AG04450 (cell line): ENCODE results near the gene CNR2. TPM values are rescaled to one million over a fixed set of nuclear protein-coding genes. Genes with fewer than 3 reads are reported as not detected.

Experiments
- CTCF ChIA-PET: fragments of 300-600, 350-600 bp; formaldehyde crosslinking; extraction: SDS; loops from one replicate; lab custom pipeline; 2022; ENCODE audit warnings: antibody characterized with exemption, inconsistent platforms; lab: Charles Lee
- POLR2A ChIA-PET: fragments of 350-600 bp; formaldehyde crosslinking; extraction: SDS; loops from one replicate; lab custom pipeline; 2021; ENCODE audit warnings: antibody characterized with exemption, inconsistent platforms; lab: Yijun Ruan, JAX
- DNase-seq: peaks from one replicate; pipeline ENCODE4 v3.0.0-alpha.2; 2011; ENCODE audit warnings: low read depth, low spot score
- H3K27ac ChIP-seq: one replicate; pipeline ENCODE4 v1.5.1; 2012; ENCODE audit warnings: low read depth, low read length, control low read depth
- H3K27me3 ChIP-seq: one replicate; pipeline ENCODE4 v1.6.0; 2012; ENCODE audit warnings: low read length; ENCODE audit not compliant: control insufficient read depth, insufficient read depth
- H3K4me3 ChIP-seq: 2 replicates; pipeline ENCODE4 v1.5.1; 2011; ENCODE audit warnings: mild to moderate bottlenecking, low read depth, low read length, control low read depth
- H3K9me3 ChIP-seq: 2 replicates; pipeline ENCODE4 v1.5.1; 2012; ENCODE audit warnings: low read length; ENCODE audit not compliant: control insufficient read depth, insufficient read depth
- polyA plus RNA-seq: library from polyadenylated mRNA; depleted of rRNA; stranded (reverse); fragments of >200 nt; gene quantifications from 2 replicates; pipeline ENCODE4 v1.2.3, GENCODE V29; 2011
- TF ChIP-seq, protein P1 (sequence below): IDR thresholded peaks from 2 replicates; pipeline ENCODE4 v1.5.1; 2011; ENCODE audit warnings: low read depth, low read length, control low read depth, inconsistent platforms

The CNR2 gene
- polyA plus RNA-seq, 1 experiment: not detected

DNA sequence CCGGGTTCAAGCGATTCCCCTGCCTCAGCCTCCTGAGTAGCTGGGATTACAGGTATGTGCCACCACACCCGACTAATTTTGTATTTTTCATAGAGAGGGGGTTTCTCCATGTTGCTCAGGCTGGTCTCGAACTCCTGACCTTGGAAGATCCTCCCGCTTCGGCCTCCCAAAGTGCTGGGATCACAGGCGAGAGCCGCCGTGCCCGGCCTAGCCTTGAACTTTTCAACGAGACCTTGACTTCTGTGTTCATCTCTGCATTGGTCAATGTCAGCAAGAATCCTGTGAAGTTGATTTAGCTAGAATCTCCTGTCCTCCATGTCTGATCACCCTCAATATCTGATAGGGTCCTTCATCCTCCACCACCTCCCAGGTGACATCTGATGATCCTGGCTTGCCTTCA lies 11.4 kb upstream of the CNR2 start:
- peaks cover 12% of the 10 kb centered on the region for H3K27me3 ChIP-seq
- CTCF ChIA-PET: no interaction called here
- H3K4me3 ChIP-seq: no peak overlapping the region
- H3K27ac ChIP-seq: no peak overlapping the region
- H3K9me3 ChIP-seq: no peaks in the 10 kb centered on the region
- TF ChIP-seq, protein P1, sequence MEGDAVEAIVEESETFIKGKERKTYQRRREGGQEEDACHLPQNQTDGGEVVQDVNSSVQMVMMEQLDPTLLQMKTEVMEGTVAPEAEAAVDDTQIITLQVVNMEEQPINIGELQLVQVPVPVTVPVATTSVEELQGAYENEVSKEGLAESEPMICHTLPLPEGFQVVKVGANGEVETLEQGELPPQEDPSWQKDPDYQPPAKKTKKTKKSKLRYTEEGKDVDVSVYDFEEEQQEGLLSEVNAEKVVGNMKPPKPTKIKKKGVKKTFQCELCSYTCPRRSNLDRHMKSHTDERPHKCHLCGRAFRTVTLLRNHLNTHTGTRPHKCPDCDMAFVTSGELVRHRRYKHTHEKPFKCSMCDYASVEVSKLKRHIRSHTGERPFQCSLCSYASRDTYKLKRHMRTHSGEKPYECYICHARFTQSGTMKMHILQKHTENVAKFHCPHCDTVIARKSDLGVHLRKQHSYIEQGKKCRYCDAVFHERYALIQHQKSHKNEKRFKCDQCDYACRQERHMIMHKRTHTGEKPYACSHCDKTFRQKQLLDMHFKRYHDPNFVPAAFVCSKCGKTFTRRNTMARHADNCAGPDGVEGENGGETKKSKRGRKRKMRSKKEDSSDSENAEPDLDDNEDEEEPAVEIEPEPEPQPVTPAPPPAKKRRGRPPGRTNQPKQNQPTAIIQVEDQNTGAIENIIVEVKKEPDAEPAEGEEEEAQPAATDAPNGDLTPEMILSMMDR: no peak
- POLR2A ChIA-PET: interaction anchor here (0.5 kb wide), 1 partner anchor 134 kb away, joined by 3 read pairs; the partner anchor contains the start of gene LYPLA2
- no peak for DNase-seq

DNA sequence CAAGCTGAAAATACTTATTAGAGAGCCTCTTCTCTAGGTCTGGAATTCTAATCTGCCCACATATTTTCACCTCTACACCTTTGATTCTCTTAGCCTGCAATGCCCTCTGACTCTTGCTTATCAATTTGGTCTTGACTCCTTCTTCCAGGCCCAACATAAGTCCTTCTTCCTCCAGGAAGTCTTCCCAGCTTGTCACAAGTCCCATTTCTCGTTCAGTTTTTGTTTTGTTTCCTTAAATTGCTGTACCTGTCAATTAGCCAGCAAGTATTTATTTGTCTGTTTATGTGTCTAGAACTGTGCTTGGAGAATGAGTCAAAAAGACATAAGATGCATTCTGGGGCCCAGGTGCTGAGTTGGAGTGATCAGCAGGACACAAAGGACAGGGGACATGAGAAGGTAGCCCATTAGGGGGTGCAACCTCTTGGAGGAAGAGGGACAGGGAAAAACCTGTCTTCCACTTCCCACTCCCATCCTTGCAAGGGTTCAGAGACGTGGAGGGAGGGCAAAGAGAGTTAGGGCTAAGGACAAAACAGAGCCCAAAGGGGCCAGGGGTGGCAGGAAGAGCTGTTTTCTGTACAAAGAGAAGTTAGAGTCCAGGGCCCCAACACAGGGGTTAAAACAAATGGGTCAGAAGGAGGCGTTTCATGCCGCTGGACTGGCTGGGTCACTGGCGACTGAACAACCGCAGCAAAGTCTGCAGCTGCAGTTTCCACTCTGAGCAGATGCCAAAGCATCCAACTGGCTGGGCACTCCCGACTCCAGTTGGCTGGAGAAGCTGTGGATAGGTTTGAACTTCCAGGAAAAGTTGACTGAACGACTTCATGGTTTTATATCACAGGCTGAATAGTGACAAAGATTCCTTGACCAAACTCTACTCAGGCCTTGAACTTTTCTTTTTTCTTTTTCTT lies 10.7 kb upstream of the CNR2 start:
- POLR2A ChIA-PET: interaction anchor here (0.5 kb wide), 1 partner anchor 133 kb away, joined by 3 read pairs; the partner anchor contains the start of gene LYPLA2

DNA sequence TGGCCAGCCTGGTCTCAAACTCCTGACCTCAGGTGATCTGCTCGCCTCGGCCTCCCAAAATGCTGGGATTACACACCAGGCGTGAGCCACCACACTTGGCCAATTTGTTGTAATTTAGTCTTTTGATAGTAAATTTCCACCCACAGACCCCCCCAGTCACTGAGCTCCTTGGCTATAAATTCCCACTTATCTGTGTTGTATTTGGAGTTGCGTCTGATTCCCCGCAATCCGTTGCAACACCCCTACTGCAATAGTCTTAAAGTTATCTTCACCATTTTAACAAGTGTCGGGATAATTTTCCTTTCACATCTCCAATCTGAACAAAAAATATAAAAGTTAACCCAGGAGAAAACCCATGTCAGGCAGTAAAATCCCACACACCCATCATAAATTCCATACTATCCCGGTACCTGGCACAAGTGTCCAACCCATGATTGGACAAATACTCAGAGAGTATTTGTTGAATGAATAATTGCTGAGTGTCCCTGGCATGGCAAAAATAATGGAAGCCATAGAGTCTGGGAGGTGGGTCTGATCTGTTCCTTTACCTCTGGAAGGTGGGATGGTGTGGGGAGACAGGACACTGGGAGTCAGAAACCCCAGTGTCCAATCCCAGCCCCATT lies 9.3 kb upstream of the CNR2 start:
- POLR2A ChIA-PET: no interaction called here
- H3K9me3 ChIP-seq: no peaks in the 10 kb centered on the region
- no peak overlapping the region for H3K27ac ChIP-seq
- TF ChIP-seq, protein P1: no peak
- peaks cover 11% of the 10 kb centered on the region for H3K27me3 ChIP-seq
- no peak overlapping the region for H3K4me3 ChIP-seq
- no peak for DNase-seq
- CTCF ChIA-PET: no interaction called here

More for the DNA sequence above, 10.7 kb upstream of the CNR2 start:
- no peak for DNase-seq
- no peak overlapping the region for H3K4me3 ChIP-seq
- CTCF ChIA-PET: no interaction called here
- TF ChIP-seq, protein P1: no peak
- no peak overlapping the region for H3K27ac ChIP-seq
- H3K9me3 ChIP-seq: no peaks in the 10 kb centered on the region
- peaks cover 12% of the 10 kb centered on the region for H3K27me3 ChIP-seq

DNA sequence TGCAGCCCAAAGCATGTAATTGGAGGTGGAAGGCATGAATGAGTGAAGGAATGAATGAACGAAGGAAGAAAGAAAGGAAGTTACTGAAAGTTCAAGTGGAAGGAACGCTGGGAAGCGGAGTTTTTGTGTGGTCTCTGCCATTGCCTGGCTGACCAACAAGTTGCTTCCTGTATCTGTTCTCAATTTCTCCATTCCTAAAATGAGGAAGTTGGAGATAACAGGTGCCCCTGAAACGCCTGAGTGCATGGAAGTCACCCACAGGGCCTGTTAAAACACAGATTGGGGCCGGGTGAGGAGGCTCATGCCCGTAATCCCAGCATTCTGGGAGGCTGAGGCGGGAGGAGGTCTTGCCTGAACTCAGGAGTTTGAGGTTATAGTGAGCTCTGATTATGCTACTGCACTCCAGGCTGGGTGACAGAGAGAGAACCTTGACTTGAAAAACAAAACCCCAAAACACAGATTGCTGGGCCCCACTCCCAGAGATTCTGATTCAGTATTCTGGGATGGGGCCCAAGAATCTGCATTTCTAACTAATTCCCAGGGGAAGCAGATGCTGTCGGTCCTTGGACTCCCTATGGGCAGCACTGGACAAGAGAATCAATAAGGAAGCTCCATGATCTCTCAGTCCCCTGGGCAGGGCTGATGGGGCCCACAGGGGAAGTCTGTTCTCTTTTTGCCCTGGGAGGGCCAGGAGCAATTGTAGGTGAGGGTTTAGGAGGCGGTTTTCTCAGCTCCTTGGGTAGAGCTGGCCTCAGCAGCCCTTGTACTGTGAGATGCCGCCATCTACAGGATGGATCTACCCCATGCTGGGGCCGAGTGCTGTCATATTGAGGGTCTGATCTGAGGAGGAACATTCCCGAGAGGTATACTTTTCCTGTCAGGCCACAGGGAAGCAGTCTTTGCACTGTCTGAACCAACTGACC lies 3.3 kb upstream of the CNR2 start:
- Histone ChIP-seq H3K4me3 (no peak overlapping the region), H3K27me3 (no peaks in the 10 kb centered on the region), H3K27ac (no peak overlapping the region), H3K9me3 (no peaks in the 10 kb centered on the region)
- POLR2A ChIA-PET: interaction anchor here (0.6 to 1.3 kb wide), 3 partner anchors 13 to 144 kb away, joined by 3 to 5 read pairs (median 5); no protein-coding TSS in a partner anchor
- DNase-seq: peak; percentile 23
- CTCF ChIA-PET: interaction anchor here (0.6 to 2.7 kb wide), 17 partner anchors 9 to 161 kb away, joined by 3 to 43 read pairs (median 4); no protein-coding TSS in a partner anchor
- TF ChIP-seq, protein P1: peak; percentile 77
